Measurements from ENCODE around the gene GSG1L.

GSG1L gene

DNA sequence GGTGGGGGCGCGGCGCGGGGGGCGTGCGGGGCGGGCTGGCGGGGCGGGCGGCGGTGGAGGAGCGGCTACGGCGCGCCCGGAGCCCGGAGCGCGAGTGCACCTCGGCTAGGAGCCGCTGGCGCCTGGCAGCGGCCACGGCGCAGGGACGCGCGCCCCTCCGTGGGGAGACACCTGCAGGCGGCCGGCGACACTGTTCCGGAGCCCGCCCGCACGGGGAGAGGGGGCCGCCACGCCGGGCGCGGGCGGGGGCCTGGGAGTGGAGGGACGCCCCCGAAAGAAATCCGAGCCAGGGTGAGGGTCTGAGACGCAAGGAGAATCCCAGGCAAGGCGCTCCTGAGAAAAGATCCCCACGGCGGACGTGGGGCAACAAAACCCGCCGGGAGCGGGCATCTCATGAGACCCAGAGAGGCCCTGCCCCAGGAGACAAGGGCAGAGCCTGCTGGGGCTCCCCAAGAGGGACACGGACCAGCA lies at the start of gene GSG1L:
TSS of gene GSG1L (minus strand) at position 124 of the 471 bp plus-strand sequence. CDS start 290 bp downstream, outside the sequence.
- Histone ChIP-seq H3K4me1 (ENCODE audit: control insufficient read depth in 2 of 2, insufficient read depth in 2 of 2, low read length in 2 of 2) (no peaks in the 10 kb centered on the region), H3K9me3 (ENCODE audit: control insufficient read depth in 2 of 2, low read length in 2 of 2) (no peaks in the 10 kb centered on the region), H3K27me3 (ENCODE audit: control insufficient read depth in 2 of 2, insufficient read depth in 2 of 2, low read length in 2 of 2) (peaks cover 21 to 22% of the 10 kb centered on the region in 2 donors), H3K36me3 (ENCODE audit: control insufficient read depth in 2 of 2, insufficient read depth in 2 of 2, low read length in 2 of 2) (no peaks in the 10 kb centered on the region), H3K9ac (ENCODE audit: low read depth in 1 of 2, low read length in 2 of 2) (no peak within 1 kb of the TSS), H3K4me3 (ENCODE audit: low read length in 2 of 2) (no peak within 1 kb of the TSS), H3K27ac (ENCODE audit: low read depth in 2 of 2, low read length in 2 of 2) (no peak within 1 kb of the TSS)

DNA sequence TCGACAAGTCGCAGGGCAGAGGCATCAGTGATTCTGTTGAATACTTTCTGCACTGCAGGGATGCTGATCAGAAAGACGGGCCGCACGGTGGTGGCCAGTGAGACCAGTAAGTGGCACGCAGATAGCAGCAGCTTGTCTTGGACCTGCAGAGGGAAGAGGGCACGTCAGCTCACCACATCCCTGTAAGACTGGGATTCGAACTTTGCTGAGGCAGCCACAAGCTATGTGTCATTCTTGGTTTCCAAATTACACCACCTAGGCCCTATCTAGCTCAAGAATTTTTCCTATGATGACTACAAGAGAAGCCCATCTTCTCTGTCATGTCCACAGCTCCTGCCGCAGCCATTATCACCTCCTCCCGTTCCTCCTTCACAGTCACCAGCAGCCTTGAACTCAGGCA lies 49.4 kb upstream of the GSG1L start:
- H3K27ac ChIP-seq (ENCODE audit: low read depth in 2 of 2, low read length in 2 of 2) = no peak overlapping the region
- peaks cover 52 to 63% of the 10 kb centered on the region in 2 donors for H3K36me3 ChIP-seq (ENCODE audit: control insufficient read depth in 2 of 2, insufficient read depth in 2 of 2, low read length in 2 of 2)
- H3K4me3 ChIP-seq (ENCODE audit: low read length in 2 of 2) = no peak overlapping the region
- no peaks in the 10 kb centered on the region for H3K9me3 ChIP-seq (ENCODE audit: control insufficient read depth in 2 of 2, low read length in 2 of 2)
- no peaks in the 10 kb centered on the region for H3K27me3 ChIP-seq (ENCODE audit: control insufficient read depth in 2 of 2, insufficient read depth in 2 of 2, low read length in 2 of 2)
- H3K9ac ChIP-seq (ENCODE audit: low read depth in 1 of 2, low read length in 2 of 2) = no peak overlapping the region
- H3K4me1 ChIP-seq (ENCODE audit: control insufficient read depth in 2 of 2, insufficient read depth in 2 of 2, low read length in 2 of 2) = peaks cover 7 to 13% of the 10 kb centered on the region in 2 donors

DNA sequence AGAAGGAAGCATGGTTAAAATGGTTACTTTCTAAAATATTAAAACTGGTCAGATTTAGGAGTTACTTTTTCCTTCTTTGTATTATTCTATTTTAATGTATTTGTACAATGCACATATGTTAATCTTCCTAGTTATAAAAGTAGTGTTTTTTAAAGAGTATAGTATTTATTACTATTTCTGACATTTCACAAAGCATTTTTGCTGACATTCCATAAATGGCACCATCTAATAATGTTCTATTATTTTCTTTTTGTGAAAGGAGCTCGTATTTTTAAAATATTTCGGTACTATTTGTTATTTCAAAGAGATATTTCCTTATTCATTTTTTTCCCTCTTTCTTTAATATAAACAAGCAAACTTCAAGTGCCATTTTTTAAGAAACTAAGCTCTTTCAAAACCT lies 47.5 kb upstream of the GSG1L start:
- H3K27ac ChIP-seq (ENCODE audit: low read depth in 2 of 2, low read length in 2 of 2) = no peak overlapping the region
- no peaks in the 10 kb centered on the region for H3K9me3 ChIP-seq (ENCODE audit: control insufficient read depth in 2 of 2, low read length in 2 of 2)
- H3K4me1 ChIP-seq (ENCODE audit: control insufficient read depth in 2 of 2, insufficient read depth in 2 of 2, low read length in 2 of 2) = no peaks in the 10 kb centered on the region
- H3K36me3 ChIP-seq (ENCODE audit: control insufficient read depth in 2 of 2, insufficient read depth in 2 of 2, low read length in 2 of 2) = peaks cover 68 to 74% of the 10 kb centered on the region in 2 donors
- H3K4me3 ChIP-seq (ENCODE audit: low read length in 2 of 2) = no peak overlapping the region
- no peak overlapping the region for H3K9ac ChIP-seq (ENCODE audit: low read depth in 1 of 2, low read length in 2 of 2)
- H3K27me3 ChIP-seq (ENCODE audit: control insufficient read depth in 2 of 2, insufficient read depth in 2 of 2, low read length in 2 of 2) = no peaks in the 10 kb centered on the region

DNA sequence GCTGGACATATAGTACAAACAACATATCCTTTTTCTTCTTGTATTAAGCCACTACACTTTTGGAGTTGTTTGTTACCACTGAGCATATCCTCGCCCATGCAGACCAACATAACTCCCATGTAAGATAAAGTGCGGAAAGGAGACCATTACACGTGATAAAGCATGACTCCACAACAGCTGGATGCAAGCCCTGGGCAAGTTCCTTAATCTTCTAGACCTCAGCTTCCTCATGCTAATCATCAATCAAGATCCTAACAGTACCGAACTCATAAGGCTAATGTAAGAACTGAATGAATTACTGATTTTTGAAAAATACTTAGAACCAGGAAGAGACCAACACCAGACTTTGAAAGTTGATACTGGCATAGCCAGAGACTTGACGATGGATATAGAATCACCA lies 47.0 kb upstream of the GSG1L start:
- H3K27me3 ChIP-seq (ENCODE audit: control insufficient read depth in 2 of 2, insufficient read depth in 2 of 2, low read length in 2 of 2) = no peaks in the 10 kb centered on the region
- H3K9ac ChIP-seq (ENCODE audit: low read depth in 1 of 2, low read length in 2 of 2) = no peak overlapping the region
- H3K4me3 ChIP-seq (ENCODE audit: low read length in 2 of 2) = no peak overlapping the region
- no peak overlapping the region for H3K27ac ChIP-seq (ENCODE audit: low read depth in 2 of 2, low read length in 2 of 2)
- peaks cover 69 to 73% of the 10 kb centered on the region in 2 donors for H3K36me3 ChIP-seq (ENCODE audit: control insufficient read depth in 2 of 2, insufficient read depth in 2 of 2, low read length in 2 of 2)
- no peaks in the 10 kb centered on the region for H3K9me3 ChIP-seq (ENCODE audit: control insufficient read depth in 2 of 2, low read length in 2 of 2)
- no peaks in the 10 kb centered on the region for H3K4me1 ChIP-seq (ENCODE audit: control insufficient read depth in 2 of 2, insufficient read depth in 2 of 2, low read length in 2 of 2)

DNA sequence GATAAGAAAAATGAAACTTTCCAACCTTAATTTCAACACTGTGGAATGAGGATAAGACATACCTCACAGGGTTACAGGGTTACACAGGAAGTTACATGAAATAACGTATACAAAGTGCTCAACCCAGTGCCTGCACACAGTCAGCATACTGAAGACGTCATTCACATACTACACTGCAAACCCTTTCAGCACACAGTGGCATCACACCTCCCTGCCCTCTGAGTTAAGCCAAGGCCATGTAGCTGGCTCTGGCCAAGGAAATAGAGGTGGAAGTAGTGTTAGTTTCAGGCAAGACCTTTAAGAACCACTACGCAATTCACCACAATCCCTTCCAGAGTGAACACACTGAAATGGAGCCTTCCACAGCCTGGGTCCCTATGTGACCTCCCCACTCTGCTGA lies 46.6 kb upstream of the GSG1L start:
- Histone ChIP-seq H3K36me3 (ENCODE audit: control insufficient read depth in 2 of 2, insufficient read depth in 2 of 2, low read length in 2 of 2) (peaks cover 72 to 73% of the 10 kb centered on the region in 2 donors), H3K27ac (ENCODE audit: low read depth in 2 of 2, low read length in 2 of 2) (no peak overlapping the region), H3K4me3 (ENCODE audit: low read length in 2 of 2) (no peak overlapping the region), H3K9me3 (ENCODE audit: control insufficient read depth in 2 of 2, low read length in 2 of 2) (no peaks in the 10 kb centered on the region), H3K4me1 (ENCODE audit: control insufficient read depth in 2 of 2, insufficient read depth in 2 of 2, low read length in 2 of 2) (no peaks in the 10 kb centered on the region), H3K27me3 (ENCODE audit: control insufficient read depth in 2 of 2, insufficient read depth in 2 of 2, low read length in 2 of 2) (no peaks in the 10 kb centered on the region), H3K9ac (ENCODE audit: low read depth in 1 of 2, low read length in 2 of 2) (no peak overlapping the region)

DNA sequence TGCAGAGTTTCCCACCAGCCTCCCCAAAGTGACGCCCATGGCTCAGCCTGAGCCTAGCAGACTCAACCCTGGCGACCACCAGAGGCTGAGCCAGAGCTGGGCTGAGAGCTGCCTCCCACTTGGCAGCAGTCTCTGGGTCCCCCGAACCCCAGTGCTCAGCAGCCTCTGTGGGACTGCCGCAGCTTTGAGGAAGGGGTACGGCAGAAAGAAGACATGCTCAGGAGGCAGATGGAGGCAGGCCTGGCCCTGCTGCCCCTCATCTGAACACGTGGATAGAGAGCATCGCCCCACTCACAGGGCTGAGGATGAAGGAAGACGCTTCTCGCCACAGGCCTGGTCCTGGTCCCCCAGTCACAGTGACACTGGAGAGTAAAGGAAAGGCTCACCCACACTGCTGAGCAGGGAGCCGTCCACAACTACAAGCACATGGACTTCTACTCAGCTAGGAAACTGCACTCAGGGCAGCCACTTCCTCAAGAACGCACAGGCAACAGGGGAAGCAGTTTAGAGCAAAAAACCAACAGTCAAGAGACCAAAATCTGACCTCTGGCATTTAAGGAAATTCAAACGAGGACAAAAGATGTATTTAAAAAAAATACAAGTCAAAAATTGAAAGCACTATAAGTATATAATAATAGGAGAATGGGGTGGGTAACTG lies 45.2 kb upstream of the GSG1L start:
- H3K27me3 ChIP-seq (ENCODE audit: control insufficient read depth in 2 of 2, insufficient read depth in 2 of 2, low read length in 2 of 2) = no peaks in the 10 kb centered on the region
- H3K9me3 ChIP-seq (ENCODE audit: control insufficient read depth in 2 of 2, low read length in 2 of 2) = no peaks in the 10 kb centered on the region
- no peak overlapping the region for H3K4me3 ChIP-seq (ENCODE audit: low read length in 2 of 2)
- no peak overlapping the region for H3K9ac ChIP-seq (ENCODE audit: low read depth in 1 of 2, low read length in 2 of 2)
- H3K4me1 ChIP-seq (ENCODE audit: control insufficient read depth in 2 of 2, insufficient read depth in 2 of 2, low read length in 2 of 2) = no peaks in the 10 kb centered on the region
- H3K27ac ChIP-seq (ENCODE audit: low read depth in 2 of 2, low read length in 2 of 2) = no peak overlapping the region
- peaks cover 79 to 85% of the 10 kb centered on the region in 2 donors for H3K36me3 ChIP-seq (ENCODE audit: control insufficient read depth in 2 of 2, insufficient read depth in 2 of 2, low read length in 2 of 2)

DNA sequence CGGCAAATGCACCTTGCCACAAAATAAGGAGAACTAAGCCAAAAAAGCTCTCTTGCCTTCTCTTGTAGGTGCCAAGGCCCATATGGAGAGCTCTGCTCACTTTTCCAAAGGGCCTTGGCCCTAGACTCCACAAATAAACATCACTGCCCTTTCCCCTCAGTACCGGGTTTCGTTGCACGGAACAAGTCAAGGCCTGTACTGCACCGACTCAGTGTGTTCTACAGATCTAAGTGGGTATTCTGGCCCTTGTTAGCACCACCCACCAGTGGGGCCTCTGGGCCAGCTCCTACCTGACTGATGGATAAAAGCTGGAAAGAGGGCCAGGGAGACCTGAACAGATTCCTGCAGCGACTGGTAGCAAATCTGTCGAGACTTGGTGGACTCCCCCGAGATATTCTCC lies 43.7 kb upstream of the GSG1L start:
- H3K36me3 ChIP-seq (ENCODE audit: control insufficient read depth in 2 of 2, insufficient read depth in 2 of 2, low read length in 2 of 2) = peaks cover 81 to 87% of the 10 kb centered on the region in 2 donors
- no peaks in the 10 kb centered on the region for H3K9me3 ChIP-seq (ENCODE audit: control insufficient read depth in 2 of 2, low read length in 2 of 2)
- no peak overlapping the region for H3K27ac ChIP-seq (ENCODE audit: low read depth in 2 of 2, low read length in 2 of 2)
- H3K4me1 ChIP-seq (ENCODE audit: control insufficient read depth in 2 of 2, insufficient read depth in 2 of 2, low read length in 2 of 2) = no peaks in the 10 kb centered on the region
- H3K27me3 ChIP-seq (ENCODE audit: control insufficient read depth in 2 of 2, insufficient read depth in 2 of 2, low read length in 2 of 2) = no peaks in the 10 kb centered on the region
- no peak overlapping the region for H3K9ac ChIP-seq (ENCODE audit: low read depth in 1 of 2, low read length in 2 of 2)
- H3K4me3 ChIP-seq (ENCODE audit: low read length in 2 of 2) = no peak overlapping the region

DNA sequence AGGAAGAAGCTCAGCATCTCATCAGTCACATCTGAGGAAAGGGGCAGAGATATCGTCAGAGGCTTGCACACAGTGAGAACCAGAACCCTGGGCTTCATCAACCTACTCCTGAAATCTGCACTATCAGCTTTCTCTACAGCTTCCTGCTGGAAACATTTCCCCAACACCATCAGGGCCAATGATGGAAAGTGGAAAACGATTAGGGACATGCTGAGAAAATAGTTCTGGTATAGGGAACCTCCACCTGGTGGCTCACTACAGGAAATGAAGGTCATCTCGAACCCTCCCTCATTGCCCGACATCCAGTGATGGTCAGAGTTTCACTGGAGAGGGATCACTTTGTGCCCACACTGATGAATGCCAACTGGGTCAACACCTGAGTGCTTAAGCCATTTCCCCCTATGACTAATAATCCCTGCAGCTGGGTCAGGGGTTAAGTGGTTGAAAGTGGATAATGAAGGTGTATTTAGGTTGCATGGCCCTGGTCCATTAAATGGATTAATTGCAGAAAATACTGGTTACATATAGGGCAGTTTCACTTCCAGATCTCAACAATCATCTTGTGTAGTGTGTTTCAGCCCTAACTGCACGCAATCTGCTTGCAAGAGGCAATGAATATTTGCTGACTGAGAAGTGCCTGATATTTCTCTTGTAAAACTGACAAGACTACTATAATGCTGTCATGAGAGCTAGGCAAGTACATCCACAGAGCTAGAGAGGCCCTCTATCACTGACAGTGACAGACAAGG lies 43.1 kb upstream of the GSG1L start:
- no peaks in the 10 kb centered on the region for H3K9me3 ChIP-seq (ENCODE audit: control insufficient read depth in 2 of 2, low read length in 2 of 2)
- H3K4me1 ChIP-seq (ENCODE audit: control insufficient read depth in 2 of 2, insufficient read depth in 2 of 2, low read length in 2 of 2) = no peaks in the 10 kb centered on the region
- H3K9ac ChIP-seq (ENCODE audit: low read depth in 1 of 2, low read length in 2 of 2) = no peak overlapping the region
- H3K36me3 ChIP-seq (ENCODE audit: control insufficient read depth in 2 of 2, insufficient read depth in 2 of 2, low read length in 2 of 2) = peaks cover 78 to 86% of the 10 kb centered on the region in 2 donors
- H3K27ac ChIP-seq (ENCODE audit: low read depth in 2 of 2, low read length in 2 of 2) = no peak overlapping the region
- no peak overlapping the region for H3K4me3 ChIP-seq (ENCODE audit: low read length in 2 of 2)
- H3K27me3 ChIP-seq (ENCODE audit: control insufficient read depth in 2 of 2, insufficient read depth in 2 of 2, low read length in 2 of 2) = no peaks in the 10 kb centered on the region

DNA sequence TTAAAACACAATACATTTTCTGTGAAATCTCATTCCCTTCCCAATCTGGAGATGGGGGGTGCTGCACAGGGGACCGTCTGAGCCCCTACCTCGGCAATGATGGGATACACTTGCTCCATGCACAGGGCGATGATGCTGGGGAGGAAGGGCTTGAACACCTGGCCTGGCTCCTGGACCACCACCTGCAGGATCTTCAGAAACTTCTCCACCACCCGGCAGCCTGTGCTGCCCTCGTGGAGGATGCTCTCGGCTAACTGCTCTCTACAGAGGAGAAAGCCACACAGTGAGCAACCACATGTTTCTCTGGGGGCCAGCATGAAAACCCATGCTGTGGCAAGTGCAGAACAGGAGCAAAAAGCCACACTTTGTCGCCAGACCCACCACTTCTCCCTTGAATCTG lies 42.4 kb upstream of the GSG1L start:
- H3K4me3 ChIP-seq (ENCODE audit: low read length in 2 of 2) = no peak overlapping the region
- H3K4me1 ChIP-seq (ENCODE audit: control insufficient read depth in 2 of 2, insufficient read depth in 2 of 2, low read length in 2 of 2) = no peaks in the 10 kb centered on the region
- no peak overlapping the region for H3K9ac ChIP-seq (ENCODE audit: low read depth in 1 of 2, low read length in 2 of 2)
- no peaks in the 10 kb centered on the region for H3K27me3 ChIP-seq (ENCODE audit: control insufficient read depth in 2 of 2, insufficient read depth in 2 of 2, low read length in 2 of 2)
- H3K27ac ChIP-seq (ENCODE audit: low read depth in 2 of 2, low read length in 2 of 2) = no peak overlapping the region
- H3K36me3 ChIP-seq (ENCODE audit: control insufficient read depth in 2 of 2, insufficient read depth in 2 of 2, low read length in 2 of 2) = peaks cover 80 to 90% of the 10 kb centered on the region in 2 donors
- no peaks in the 10 kb centered on the region for H3K9me3 ChIP-seq (ENCODE audit: control insufficient read depth in 2 of 2, low read length in 2 of 2)

DNA sequence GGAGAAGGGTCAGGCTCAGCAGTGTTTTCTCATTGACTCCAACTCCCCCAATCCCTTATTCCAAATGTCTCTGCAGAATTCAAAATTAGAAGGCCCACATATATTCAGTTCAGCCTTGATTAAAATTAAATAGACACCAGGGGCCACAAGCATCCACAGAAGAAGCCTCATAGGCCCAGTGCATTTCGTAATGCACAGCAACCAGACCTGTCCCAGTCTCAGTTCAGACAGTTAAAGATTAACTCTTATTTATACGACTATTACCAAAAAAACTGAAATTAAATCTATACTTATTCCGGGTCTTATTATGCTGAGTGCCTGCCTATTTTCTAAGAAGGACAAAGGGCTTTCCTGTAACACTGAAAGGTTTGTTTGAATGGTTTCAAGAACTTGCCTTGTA lies 41.8 kb upstream of the GSG1L start:
- H3K9me3 ChIP-seq (ENCODE audit: control insufficient read depth in 2 of 2, low read length in 2 of 2) = no peaks in the 10 kb centered on the region
- H3K36me3 ChIP-seq (ENCODE audit: control insufficient read depth in 2 of 2, insufficient read depth in 2 of 2, low read length in 2 of 2) = peaks cover 81 to 92% of the 10 kb centered on the region in 2 donors
- H3K9ac ChIP-seq (ENCODE audit: low read depth in 1 of 2, low read length in 2 of 2) = no peak overlapping the region
- no peaks in the 10 kb centered on the region for H3K27me3 ChIP-seq (ENCODE audit: control insufficient read depth in 2 of 2, insufficient read depth in 2 of 2, low read length in 2 of 2)
- no peaks in the 10 kb centered on the region for H3K4me1 ChIP-seq (ENCODE audit: control insufficient read depth in 2 of 2, insufficient read depth in 2 of 2, low read length in 2 of 2)
- no peak overlapping the region for H3K4me3 ChIP-seq (ENCODE audit: low read length in 2 of 2)
- no peak overlapping the region for H3K27ac ChIP-seq (ENCODE audit: low read depth in 2 of 2, low read length in 2 of 2)

Data from mucosa of rectum (tissue), 2 donors.